GM21723 (cell line): ENCODE results near the gene BCL2.

Source experiments
- ATAC-seq: cut with Tn5 transposase; IDR thresholded peaks from one replicate; pipeline ENCODE4 v1.9.1; 2021; ENCODE audit warnings: mild to moderate bottlenecking, moderate library complexity; ENCODE audit not compliant: unreplicated experiment

Gene BCL2

GRCh38 chr18:63161761-63162195, 157.8 kb downstream of the BCL2 start:
- ATAC-seq: peak; percentile 50

GRCh38 chr18:63161032-63161760, 158.4 kb downstream of the BCL2 start:
- peak; percentile 28 for ATAC-seq

GRCh38 chr18:63160172-63160995, 159.2 kb downstream of the BCL2 start:
- ATAC-seq: no peak

- ATAC-seq: no peak
These were observed 160.0 kb downstream of the BCL2 start for GRCh38 chr18:63159590-63159989.

GRCh38 chr18:63158676-63159291, 160.8 kb downstream of the BCL2 start:
- ATAC-seq: peak; percentile 10

- no peak for ATAC-seq
These were observed 161.4 kb downstream of the BCL2 start for GRCh38 chr18:63158012-63158631.

GRCh38 chr18:63157293-63158011, 162.1 kb downstream of the BCL2 start:
- ATAC-seq: peak; percentile 19

- ATAC-seq: no peak
These were observed 163.4 kb downstream of the BCL2 start for GRCh38 chr18:63155910-63156773.

GRCh38 chr18:63155169-63155852, 164.3 kb downstream of the BCL2 start:
- ATAC-seq: peak; percentile 38

GRCh38 chr18:63154350-63155152, 165.0 kb downstream of the BCL2 start:
- no peak for ATAC-seq

- ATAC-seq: no peak
These were observed 166.8 kb downstream of the BCL2 start for GRCh38 chr18:63152791-63153190.

- ATAC-seq: no peak
These were observed 167.5 kb downstream of the BCL2 start for GRCh38 chr18:63152096-63152495.

- no peak for ATAC-seq
These were observed 168.0 kb downstream of the BCL2 start for GRCh38 chr18:63151539-63151938.

GRCh38 chr18:63150942-63151421, 168.6 kb downstream of the BCL2 start:
- no peak for ATAC-seq

- ATAC-seq: no peak
These were observed 169.2 kb downstream of the BCL2 start for GRCh38 chr18:63150326-63150725.

GRCh38 chr18:63149302-63149587, 170.3 kb downstream of the BCL2 start:
- no peak for ATAC-seq

- no peak for ATAC-seq
These were observed 170.9 kb downstream of the BCL2 start for GRCh38 chr18:63148449-63149301.
